Panc1 (cell line): ENCODE results near the gene P2RY14. TPM values are rescaled to one million over a fixed set of nuclear protein-coding genes. Genes with fewer than 3 reads are reported as not detected.

Source experiments
- ATAC-seq: fragments of 200-7000 bp; cut with Tn5 transposase; 2 replicates; pipeline ENCODE4 v1.9.1; 2020; ENCODE audit warnings: mild to moderate bottlenecking, moderate library complexity
- BruUV-seq: library from RNA; stranded (reverse); fragments of 400-500 nt; replicated peaks from 2 replicates; lab custom pipeline; 2021; lab: Mats Ljungman, UMichigan
- CTCF ChIA-PET: fragments of 300-600 bp; sonication (Branson Sonifier 250); formaldehyde crosslinking; loops from one replicate; lab custom pipeline; 2022; ENCODE audit warnings: antibody characterized with exemption; lab: Charles Lee
- POLR2A ChIA-PET: fragments of 300-600 bp; sonication (Branson Sonifier 250); formaldehyde crosslinking; loops from one replicate; lab custom pipeline; 2022; ENCODE audit warnings: antibody characterized with exemption; lab: Charles Lee
- DNase-seq: peaks from one replicate; pipeline ENCODE4 v3.0.0-alpha.2; 2010; ENCODE audit warnings: low read depth, low spot score
- H3K27ac ChIP-seq: 2 replicates; pipeline ENCODE4 v1.5.1; 2011; ENCODE audit warnings: mild to moderate bottlenecking, low read length, inconsistent platforms
- H3K27me3 ChIP-seq: fragments of 200-500 bp; sonication (Bioruptor generic); 2 replicates; pipeline ENCODE4 v1.6.0; 2014; ENCODE audit warnings: low read length, inconsistent platforms; ENCODE audit not compliant: control insufficient read depth, insufficient read depth
- H3K36me3 ChIP-seq: fragments of 200-500 bp; sonication (Bioruptor generic); 2 replicates; pipeline ENCODE4 v1.5.1; 2014; ENCODE audit warnings: inconsistent platforms, mild to moderate bottlenecking, low read length, moderate library complexity; ENCODE audit not compliant: control insufficient read depth, insufficient read depth
- H3K4me1 ChIP-seq: 2 replicates; pipeline ENCODE4 v1.5.1; 2011; ENCODE audit warnings: inconsistent platforms, mild to moderate bottlenecking, low read length, moderate library complexity; ENCODE audit not compliant: control insufficient read depth, insufficient read depth
- H3K4me3 ChIP-seq, 2 experiments: 2 replicates each; pipeline ENCODE4 v1.5.1; 2011 to 2012; ENCODE audit warnings: low read depth in 2 of 2, low read length in 2 of 2, mild to moderate bottlenecking in 2 of 2, inconsistent platforms in 1 of 2, moderate library complexity in 1 of 2
- H3K9me3 ChIP-seq: fragments of 200-500 bp; sonication (Bioruptor generic); 2 replicates; pipeline ENCODE4 v1.5.1; 2014; ENCODE audit warnings: low read depth, mild to moderate bottlenecking, inconsistent platforms, low read length, moderate library complexity; ENCODE audit not compliant: control insufficient read depth, insufficient read depth
- POLR2AphosphoS5 ChIP-seq: IDR thresholded peaks from 2 replicates; pipeline ENCODE4 v1.6.1; 2012; ENCODE audit warnings: mild to moderate bottlenecking, low read depth, low read length, moderate library complexity
- REST ChIP-seq, 2 experiments: IDR thresholded peaks; 2 replicates each; pipeline ENCODE4 v1.6.1; 2011 to 2012; ENCODE audit warnings: low read depth in 2 of 2, control low read depth in 1 of 2, low read length in 1 of 2, mild to moderate bottlenecking in 1 of 2, moderate library complexity in 1 of 2; ENCODE audit not compliant: insufficient read depth in 1 of 2
- SIN3A ChIP-seq: IDR thresholded peaks from 2 replicates; pipeline ENCODE4 v1.6.1; 2012; ENCODE audit warnings: low read depth, mild to moderate bottlenecking, low read length, moderate library complexity, borderline replicate concordance; ENCODE audit not compliant: insufficient read depth
- TCF7L2 ChIP-seq: IDR thresholded peaks from 2 replicates; pipeline ENCODE4 v1.6.1; 2011; ENCODE audit warnings: mild to moderate bottlenecking, low read depth, low read length, inconsistent platforms
- in situ Hi-C: cut with HindIII; loops from 2 replicates; pipeline ENCODE4 v1.10.0; 2016; ENCODE audit warnings: low sequenced_read_pairs, low pct_unique_long_range_greater_than_20kb
- intact Hi-C: fragments of 100-400 bp; cut with micrococcal nuclease; formaldehyde crosslinking; loops from one replicate; pipeline ENCODE4 v1.10.0; 2022; ENCODE audit not compliant: unreplicated experiment
- total RNA-seq: library from RNA; stranded (reverse); gene quantifications from one replicate; pipeline ENCODE4 v1.2.1, GENCODE V29; 2021; ENCODE audit not compliant: unreplicated experiment
- TF ChIP-seq, protein P1 (sequence below): fragments of 450-650 bp; IDR thresholded peaks from 2 replicates; pipeline ENCODE4 v1.5.1; 2017; ENCODE audit warnings: mild to moderate bottlenecking

P2RY14 gene
- total RNA-seq, 1 experiment from 2014 or later: not detected

- no peaks in the 10 kb centered on the region for H3K4me1 ChIP-seq
- ATAC-seq (no peak), DNase-seq (no peak)
- H3K4me3 ChIP-seq: no peak overlapping the region
- H3K36me3 ChIP-seq: no peaks in the 10 kb centered on the region
- no peaks in the 10 kb centered on the region; the same call in 1 of the 2 replicates for H3K27me3 ChIP-seq
- in situ Hi-C loops (no loop called here), intact Hi-C loops (no loop called here)
- H3K9me3 ChIP-seq: no peaks in the 10 kb centered on the region
- ChIA-PET CTCF (interaction anchor here (0.7 kb wide), 1 partner anchor 16 kb away, joined by 4 read pairs; no protein-coding TSS in a partner anchor), POLR2A (no interaction called here)
- TF ChIP-seq, protein P1, sequence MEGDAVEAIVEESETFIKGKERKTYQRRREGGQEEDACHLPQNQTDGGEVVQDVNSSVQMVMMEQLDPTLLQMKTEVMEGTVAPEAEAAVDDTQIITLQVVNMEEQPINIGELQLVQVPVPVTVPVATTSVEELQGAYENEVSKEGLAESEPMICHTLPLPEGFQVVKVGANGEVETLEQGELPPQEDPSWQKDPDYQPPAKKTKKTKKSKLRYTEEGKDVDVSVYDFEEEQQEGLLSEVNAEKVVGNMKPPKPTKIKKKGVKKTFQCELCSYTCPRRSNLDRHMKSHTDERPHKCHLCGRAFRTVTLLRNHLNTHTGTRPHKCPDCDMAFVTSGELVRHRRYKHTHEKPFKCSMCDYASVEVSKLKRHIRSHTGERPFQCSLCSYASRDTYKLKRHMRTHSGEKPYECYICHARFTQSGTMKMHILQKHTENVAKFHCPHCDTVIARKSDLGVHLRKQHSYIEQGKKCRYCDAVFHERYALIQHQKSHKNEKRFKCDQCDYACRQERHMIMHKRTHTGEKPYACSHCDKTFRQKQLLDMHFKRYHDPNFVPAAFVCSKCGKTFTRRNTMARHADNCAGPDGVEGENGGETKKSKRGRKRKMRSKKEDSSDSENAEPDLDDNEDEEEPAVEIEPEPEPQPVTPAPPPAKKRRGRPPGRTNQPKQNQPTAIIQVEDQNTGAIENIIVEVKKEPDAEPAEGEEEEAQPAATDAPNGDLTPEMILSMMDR: no peak
- TF ChIP-seq POLR2AphosphoS5 (no peak), REST (IDR thresholded peaks at IDR 0.05; ENCODE audit: insufficient read depth in 1 of 2, low read depth in 2 of 2, low read length in 1 of 2) (no peak), SIN3A (no peak), TCF7L2 (no peak)
- H3K27ac ChIP-seq: no peak overlapping the region
- no TSS peak for BruUV-seq
Observed at GRCh38 chr3:151276687-151277042, 1.7 kb downstream of the P2RY14 start.

DNA sequence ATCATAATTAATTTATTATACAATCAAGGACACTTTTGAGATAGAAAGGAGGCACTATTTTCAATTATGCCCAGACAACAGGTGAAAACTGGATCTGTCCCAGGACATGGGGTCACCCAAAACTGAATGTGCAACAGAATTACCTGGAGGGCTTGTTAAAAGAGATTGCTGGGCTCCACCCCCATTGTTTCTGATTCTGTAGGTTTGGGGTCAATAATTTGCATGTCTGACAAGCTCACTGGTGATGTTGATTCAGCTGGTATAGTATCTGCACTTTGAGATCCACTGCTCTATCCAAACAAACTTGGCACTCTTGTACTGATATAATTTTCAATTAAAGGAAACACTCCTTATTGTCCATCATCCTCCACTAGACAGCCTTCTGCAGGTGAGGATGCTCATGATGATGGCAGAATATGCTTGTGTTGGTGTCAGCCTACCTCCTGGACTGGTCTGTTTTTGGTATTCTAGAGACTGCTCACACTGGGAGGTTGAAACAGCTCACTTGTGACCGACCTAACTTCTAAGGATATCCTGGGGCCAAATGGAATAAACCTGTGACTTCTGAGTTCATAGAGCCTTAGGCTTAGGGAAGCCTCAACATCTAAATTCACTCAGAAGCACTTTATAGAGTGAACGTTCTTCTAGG is 2.2 kb downstream of the P2RY14 start:
- no TSS peak for BruUV-seq

More for the DNA sequence above, 2.2 kb downstream of the P2RY14 start:
- POLR2A ChIA-PET: no interaction called here
- TF ChIP-seq TCF7L2 (no peak), POLR2AphosphoS5 (no peak), REST (IDR thresholded peaks at IDR 0.05; ENCODE audit: insufficient read depth in 1 of 2, low read depth in 2 of 2, low read length in 1 of 2) (no peak), SIN3A (no peak)
- TF ChIP-seq, protein P1: no peak
- CTCF ChIA-PET: interaction anchor here (0.7 kb wide), 1 partner anchor 17 kb away, joined by 4 read pairs; no protein-coding TSS in a partner anchor
- Histone ChIP-seq H3K4me1 (no peaks in the 10 kb centered on the region), H3K36me3 (no peaks in the 10 kb centered on the region), H3K27me3 (no peaks in the 10 kb centered on the region; the same call in 1 of the 2 replicates), H3K27ac (no peak overlapping the region), H3K9me3 (no peaks in the 10 kb centered on the region), H3K4me3 (no peak overlapping the region)
- no peak; the same call in 1 of the 2 replicates for ATAC-seq
- in situ Hi-C loops: no loop called here
- intact Hi-C loops: no loop called here
- no peak for DNase-seq
